Prostate gland (tissue), 2 donors: Measurements from ENCODE around the gene PLCH1. TPM values are rescaled to one million over a fixed set of nuclear protein-coding genes. Genes with fewer than 3 reads are reported as not detected.

Experiments used
- DNase-seq: peaks from one replicate; pipeline ENCODE4 v3.0.0-alpha.2; 2019; ENCODE audit warnings: low spot score
- H3K27ac ChIP-seq, 2 donors: fragments of 200-600 bp; sonication (generic); 2 replicates each; pipeline ENCODE4 v1.5.1; 2017 to 2019
- H3K27me3 ChIP-seq: fragments of 200-600 bp; sonication (generic); replicated peaks from 2 replicates; pipeline ENCODE4 v1.5.1; 2019; ENCODE audit not compliant: insufficient read depth
- H3K36me3 ChIP-seq, 2 donors: fragments of 200-600 bp; sonication (generic); 1 replicate in 1 of 2; 2 replicates in 1 of 2; pipeline versions ENCODE4 v1.5.1 to v1.8.1; 2017 to 2019
- H3K4me1 ChIP-seq: fragments of 200-600 bp; sonication (generic); replicated peaks from 2 replicates; pipeline ENCODE4 v1.5.1; 2019
- H3K4me3 ChIP-seq, 2 donors: fragments of 200-600 bp; sonication (generic); 2 replicates each; pipeline ENCODE4 v1.5.1; 2017 to 2019
- H3K9me3 ChIP-seq: fragments of 200-600 bp; sonication (generic); 2 replicates; pipeline ENCODE4 v1.5.1; 2017
- CTCF ChIP-seq, 4 experiments: fragments of 200-600 bp in 2 of 4; fragments of 450-650 bp in 2 of 4; sonication (generic) in 2 of 4; IDR thresholded peaks; 1 replicate in 3 of 4; 2 replicates in 1 of 4; pipeline ENCODE4 v1.5.1; 2016 to 2019; ENCODE audit warnings: antibody characterized with exemption in 4 of 4, mild to moderate bottlenecking in 2 of 4, moderate library complexity in 2 of 4
- POLR2A ChIP-seq: fragments of 450-650 bp; IDR thresholded peaks from one replicate; pipeline ENCODE4 v1.6.1; 2016; ENCODE audit warnings: antibody characterized with exemption, mild to moderate bottlenecking
- POLR2AphosphoS5 ChIP-seq: sonication (generic); formaldehyde crosslinking; IDR thresholded peaks from one replicate; pipeline ENCODE4 v1.6.1; 2017; ENCODE audit warnings: antibody characterized with exemption
- WGBS: methylation state at CpG from one replicate; pipeline ENCODE4 v1.1.5; 2018; 5-methylcytosine and 5-hydroxymethylcytosine counted together
- intact Hi-C: fragments of 100-400 bp; cut with DNase I; formaldehyde crosslinking; loops from one replicate; pipeline ENCODE4 v1.14.2; 2022
- total RNA-seq, 2 donors: library from RNA; depleted of rRNA; stranded (reverse); fragments of >200 nt; gene quantifications; one replicate each; pipeline ENCODE4 v1.1.0, GENCODE V29; 2016

Gene PLCH1
- total RNA-seq, 2 donors from 2014 or later = 0.64 to 12.2 TPM

GRCh38 chr3:155658671-155659261, 86.1 kb downstream of the PLCH1 start:
- no peaks in the 10 kb centered on the region for H3K36me3 ChIP-seq
- DNase-seq = no peak
- no peaks in the 10 kb centered on the region for H3K9me3 ChIP-seq
- 87% methylated on average over 4 of the region's 4 CpGs for WGBS
- no peak overlapping the region for H3K4me3 ChIP-seq
- H3K4me1 ChIP-seq = no peaks in the 10 kb centered on the region
- intact Hi-C loops = no loop called here
- H3K27ac ChIP-seq = no peak overlapping the region
- no peaks in the 10 kb centered on the region for H3K27me3 ChIP-seq
- no peak for TF ChIP-seq POLR2A
- no peak for TF ChIP-seq CTCF (IDR thresholded peaks at IDR 0.05)
- no peak for TF ChIP-seq POLR2AphosphoS5

- 93% methylated on average over 5 of the region's 5 CpGs for WGBS
- Histone ChIP-seq H3K4me1 (no peaks in the 10 kb centered on the region), H3K27ac (no peak overlapping the region), H3K9me3 (no peaks in the 10 kb centered on the region), H3K36me3 (no peaks in the 10 kb centered on the region), H3K27me3 (no peaks in the 10 kb centered on the region), H3K4me3 (no peak overlapping the region)
- TF ChIP-seq POLR2AphosphoS5 (no peak), CTCF (IDR thresholded peaks at IDR 0.05) (no peak), POLR2A (no peak)
- DNase-seq = no peak
- intact Hi-C loops = no loop called here
These were observed 86.9 kb downstream of the PLCH1 start for GRCh38 chr3:155658006-155658405.

GRCh38 chr3:155657161-155657560, 87.7 kb downstream of the PLCH1 start:
- Histone ChIP-seq H3K36me3 (no peaks in the 10 kb centered on the region), H3K4me1 (no peaks in the 10 kb centered on the region), H3K9me3 (no peaks in the 10 kb centered on the region), H3K27ac (no peak overlapping the region), H3K27me3 (no peaks in the 10 kb centered on the region), H3K4me3 (no peak overlapping the region)
- WGBS = 93% methylated on average over 4 of the region's 4 CpGs
- no peak for TF ChIP-seq POLR2A
- no peak for TF ChIP-seq POLR2AphosphoS5
- no peak for TF ChIP-seq CTCF (IDR thresholded peaks at IDR 0.05)
- DNase-seq = no peak
- intact Hi-C loops = no loop called here

GRCh38 chr3:155656466-155656865, 88.4 kb downstream of the PLCH1 start:
- H3K27ac ChIP-seq = no peak overlapping the region
- no peak for DNase-seq
- no peaks in the 10 kb centered on the region for H3K36me3 ChIP-seq
- H3K4me3 ChIP-seq = no peak overlapping the region
- TF ChIP-seq POLR2AphosphoS5 (no peak), POLR2A (no peak), CTCF (IDR thresholded peaks at IDR 0.05) (no peak)
- 97% methylated on average over 1 of the region's 1 CpG for WGBS
- no peaks in the 10 kb centered on the region for H3K9me3 ChIP-seq
- no peaks in the 10 kb centered on the region for H3K27me3 ChIP-seq
- H3K4me1 ChIP-seq = no peaks in the 10 kb centered on the region
- intact Hi-C loops = no loop called here

- TF ChIP-seq POLR2AphosphoS5 = no peak
- TF ChIP-seq CTCF (IDR thresholded peaks at IDR 0.05) = no peak
- TF ChIP-seq POLR2A = no peak
- WGBS = 17% methylated on average over 3 of the region's 3 CpGs
- Histone ChIP-seq H3K36me3 (no peaks in the 10 kb centered on the region), H3K27me3 (no peaks in the 10 kb centered on the region), H3K4me1 (no peaks in the 10 kb centered on the region), H3K9me3 (no peaks in the 10 kb centered on the region), H3K4me3 (no peak overlapping the region), H3K27ac (no peak overlapping the region)
- no peak for DNase-seq
- intact Hi-C loops = no loop called here
These were observed 93.2 kb downstream of the PLCH1 start for GRCh38 chr3:155651489-155652218.
